GM19351 (cell line): ENCODE results near the gene CCDC14.
"Not testable (repeated sequence)": the region's sequence is repeated elsewhere in the genome, so short reads cannot be mapped to it uniquely, and the experiment has no call there.

Experiments used
- ATAC-seq: cut with Tn5 transposase; IDR thresholded peaks from one replicate; pipeline ENCODE4 v1.9.1; 2021; ENCODE audit warnings: mild to moderate bottlenecking, moderate library complexity; ENCODE audit not compliant: unreplicated experiment

Gene CCDC14

DNA sequence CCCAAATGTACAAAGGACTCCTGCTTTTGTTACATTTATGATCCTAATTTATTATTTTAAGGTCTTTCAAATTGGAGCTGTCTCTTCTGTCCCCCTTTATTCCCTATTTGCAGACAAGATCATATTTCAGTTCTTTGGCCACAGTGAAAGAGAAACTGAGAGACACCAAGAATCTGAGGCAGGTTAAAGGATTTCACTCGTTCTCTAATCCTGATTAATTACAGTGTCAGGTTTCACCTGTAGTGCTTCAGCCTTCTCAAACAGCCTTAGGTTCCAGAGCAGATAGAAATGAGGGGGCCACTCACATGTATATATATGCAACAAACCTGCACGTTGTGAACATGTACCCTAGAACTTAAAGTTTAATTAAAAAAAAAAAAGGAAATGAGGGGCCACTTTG is 6.2 kb upstream of the CCDC14 start:
- ATAC-seq: not testable (repeated sequence)

- ATAC-seq: not testable (repeated sequence)
Measured at GRCh38 chr3:123966799-123967198, 5.8 kb upstream of the CCDC14 start.

GRCh38 chr3:123964793-123965192 is 3.8 kb upstream of the CCDC14 start:
- not testable (repeated sequence) for ATAC-seq

DNA sequence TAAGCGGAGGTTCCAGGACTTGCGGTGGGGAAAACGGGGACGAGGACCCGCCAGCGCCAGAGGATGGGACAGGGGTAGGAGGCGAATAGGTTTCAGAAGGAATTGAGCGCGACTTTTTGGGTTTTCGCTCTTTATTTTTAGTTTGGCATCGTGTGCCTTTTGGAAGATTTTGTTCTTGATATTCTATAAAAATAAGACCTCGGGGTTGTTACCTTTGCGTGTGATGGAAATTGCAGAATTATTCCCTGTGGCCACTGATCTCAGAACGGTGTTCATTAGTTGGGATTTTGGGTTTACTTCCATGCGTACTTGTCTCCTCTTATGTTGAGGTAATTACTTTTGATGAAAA is 453 bp upstream of the CCDC14 start:
- no peak for ATAC-seq

DNA sequence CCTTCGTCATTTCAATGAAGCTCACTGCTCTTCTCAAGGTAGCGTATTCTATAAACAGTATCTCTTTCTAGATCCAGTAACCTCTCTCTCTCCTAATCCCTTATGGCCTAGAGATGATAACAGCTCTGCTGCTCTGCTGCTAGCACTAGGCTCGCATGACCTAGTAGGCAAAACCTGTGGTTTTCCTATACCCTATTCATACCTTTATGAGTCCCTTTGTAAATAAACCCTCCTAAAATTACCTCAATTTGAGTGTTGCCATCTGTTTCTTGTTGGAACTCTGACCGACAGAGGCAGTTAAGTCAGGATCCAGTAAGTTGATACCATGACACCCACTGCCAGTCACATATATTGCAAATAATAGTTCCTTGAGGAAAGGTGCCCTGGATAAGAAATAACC is 7.3 kb downstream of the CCDC14 start:
- peak; percentile 53 for ATAC-seq

- ATAC-seq: no peak
Measured at GRCh38 chr3:123952844-123953520, 8.0 kb downstream of the CCDC14 start.

DNA sequence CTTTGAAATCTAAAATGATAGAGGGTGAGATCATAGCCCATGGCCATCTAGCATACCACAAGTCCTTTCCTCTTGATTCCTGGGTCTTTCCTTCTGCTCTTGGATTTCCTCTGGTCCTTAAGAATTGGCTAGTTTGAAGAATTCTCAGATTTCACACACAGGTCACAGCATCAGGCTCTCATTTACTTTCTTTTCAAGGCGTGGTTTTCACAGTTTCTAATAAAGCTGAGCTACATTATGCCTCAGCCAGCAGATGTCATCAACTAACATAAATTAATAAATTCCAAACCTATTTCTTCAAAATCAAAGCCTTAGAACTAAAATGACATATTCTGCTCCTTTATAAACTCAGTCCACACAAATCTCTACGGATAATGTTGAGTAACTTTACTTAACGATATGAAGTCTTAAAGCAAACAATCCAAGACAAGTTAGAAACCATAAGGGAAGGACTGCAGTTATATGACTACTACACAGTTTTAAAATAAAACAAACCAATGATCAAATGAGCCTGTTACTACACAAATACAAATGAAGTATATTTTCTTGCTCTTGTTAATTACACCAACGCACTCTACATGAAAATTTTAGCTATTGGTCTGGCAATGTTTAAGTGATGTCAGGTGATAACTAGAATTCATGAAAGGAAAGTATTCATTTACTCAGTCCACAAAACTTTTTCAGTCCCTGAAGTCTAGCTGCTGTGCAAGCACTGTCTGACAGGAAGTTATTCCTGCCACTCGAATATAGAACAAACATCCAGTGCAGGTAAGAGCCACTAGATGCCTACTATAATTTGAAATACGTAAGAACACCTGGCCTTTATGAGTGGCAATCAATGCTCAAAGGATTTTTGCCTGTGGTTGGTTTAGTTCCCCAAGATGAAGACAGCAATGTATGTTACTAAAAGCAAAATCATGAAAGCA is 9.2 kb downstream of the CCDC14 start:
- no peak for ATAC-seq

DNA sequence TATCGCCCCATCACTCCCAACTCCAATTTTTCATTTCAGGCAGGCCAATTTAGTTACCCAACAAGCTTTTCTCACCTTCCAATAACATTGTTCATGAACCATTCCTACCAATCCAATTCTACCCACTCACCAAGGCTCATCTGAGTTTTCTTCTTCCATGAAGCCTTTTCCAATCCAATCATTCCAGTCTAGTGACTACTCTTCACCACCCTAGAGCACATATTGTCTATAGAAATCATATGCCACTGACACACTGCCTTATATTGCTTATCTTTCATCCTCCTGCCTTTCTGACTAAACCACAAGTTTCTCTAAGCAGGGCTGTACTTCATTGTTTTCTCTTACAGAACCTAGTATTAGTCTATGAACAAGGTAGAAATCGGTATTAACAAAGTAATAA is 11.4 kb downstream of the CCDC14 start:
- no peak for ATAC-seq

- no peak for ATAC-seq
Measured at GRCh38 chr3:123948449-123948848, 12.6 kb downstream of the CCDC14 start.

- no peak for ATAC-seq
Measured at GRCh38 chr3:123947482-123947881, 13.5 kb downstream of the CCDC14 start.

- no peak for ATAC-seq
Measured at GRCh38 chr3:123941542-123941941, 19.5 kb downstream of the CCDC14 start.

DNA sequence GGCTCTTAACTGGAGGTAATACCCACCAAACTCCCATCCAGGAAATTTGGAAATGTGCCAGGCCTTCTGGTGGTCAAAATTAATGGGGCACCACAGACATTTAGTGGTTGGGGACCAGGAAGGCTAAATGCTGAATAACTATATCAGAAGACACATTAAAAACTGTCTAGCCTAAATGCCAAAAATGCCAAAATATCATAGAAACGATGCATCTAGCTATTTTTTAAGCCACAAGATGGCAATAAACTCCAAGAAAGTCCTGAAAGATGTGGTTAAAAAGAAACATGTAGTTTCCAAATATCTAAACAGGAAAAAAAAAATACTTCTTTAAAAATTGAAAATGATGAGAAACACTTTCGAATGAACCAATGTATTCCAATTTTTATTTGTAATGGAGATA is 19.9 kb downstream of the CCDC14 start:
- ATAC-seq: no peak

DNA sequence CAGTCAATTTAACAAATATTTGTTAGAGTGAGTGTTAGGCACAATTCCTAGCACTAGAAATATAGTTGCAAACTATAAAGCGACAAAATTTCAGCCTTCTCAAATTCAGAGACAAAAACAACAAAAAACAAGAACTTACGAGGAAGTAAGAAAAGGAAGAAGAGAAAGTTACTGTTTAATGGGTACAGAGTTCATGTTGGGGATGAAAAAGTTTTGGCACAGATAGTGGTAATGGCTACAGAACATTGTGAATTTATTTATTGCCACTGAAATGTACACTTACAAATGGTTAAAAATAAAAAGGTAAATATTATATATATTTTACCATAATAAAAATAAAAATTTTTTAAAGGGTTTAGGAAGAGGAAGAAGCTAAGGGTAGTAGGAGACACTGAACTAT is 21.3 kb downstream of the CCDC14 start:
- no peak for ATAC-seq

DNA sequence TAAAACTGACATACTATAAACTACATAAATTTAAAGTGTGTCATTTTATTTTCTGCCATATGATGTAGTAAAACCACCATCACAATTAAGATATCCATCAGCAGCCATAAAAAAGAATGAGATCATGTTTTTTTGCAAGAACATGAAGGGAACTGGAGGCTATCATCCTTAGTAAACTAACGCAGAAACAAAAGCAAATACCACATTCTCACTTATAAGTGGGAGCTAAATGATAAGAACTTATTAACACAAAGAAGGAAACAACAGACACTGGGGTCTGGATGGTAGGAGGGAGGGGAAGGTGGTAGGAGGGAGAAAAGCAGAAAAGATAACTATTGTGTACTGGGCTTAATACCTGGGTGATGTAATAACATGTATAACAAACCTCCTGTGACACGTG is 24.6 kb downstream of the CCDC14 start:
- ATAC-seq: no peak

- no peak for ATAC-seq
Measured at GRCh38 chr3:123935830-123936229, 25.2 kb downstream of the CCDC14 start.

GRCh38 chr3:123934250-123934649 is 26.8 kb downstream of the CCDC14 start:
- no peak for ATAC-seq

GRCh38 chr3:123930445-123930844 is 30.6 kb downstream of the CCDC14 start:
- ATAC-seq: no peak

- ATAC-seq: no peak
Measured at GRCh38 chr3:123929325-123929724, 31.7 kb downstream of the CCDC14 start.

GRCh38 chr3:123926396-123926795 is 34.6 kb downstream of the CCDC14 start:
- ATAC-seq: no peak

DNA sequence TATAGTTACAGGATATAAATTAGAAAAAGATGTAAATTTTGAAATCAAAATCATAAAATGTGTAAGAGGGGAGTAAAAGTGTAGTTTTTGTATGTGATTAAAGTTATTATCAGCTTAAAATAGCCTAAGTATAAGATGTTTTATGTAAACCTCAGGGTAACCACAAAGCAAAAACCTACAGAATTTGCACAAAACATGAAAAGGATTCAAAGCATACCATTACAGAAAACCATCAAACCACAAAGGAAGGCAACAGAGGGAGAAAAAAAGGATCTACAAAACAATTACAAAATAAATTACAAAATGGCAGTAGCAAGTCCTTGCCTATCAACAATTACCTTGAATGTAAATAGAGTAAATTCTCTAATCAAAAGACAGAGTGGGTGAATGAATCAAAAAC is 40.2 kb downstream of the CCDC14 start:
- ATAC-seq: no peak

- ATAC-seq: no peak
Measured at GRCh38 chr3:123920383-123920782, 40.6 kb downstream of the CCDC14 start.

GRCh38 chr3:123919353-123919752 is 41.7 kb downstream of the CCDC14 start:
- no peak for ATAC-seq
